Neuronal stem cell (in vitro differentiated cells): Measurements from ENCODE around the gene OR2T27.

Experiments
- DNase-seq: peaks from one replicate; pipeline ENCODE4 v3.0.0-alpha.2; 2013; ENCODE audit warnings: low spot score
- H2AFZ ChIP-seq: one replicate; pipeline ENCODE4 v1.6.1; 2013; ENCODE audit warnings: mild to moderate bottlenecking, low read length, inconsistent platforms
- H2AK5ac ChIP-seq: 2 replicates; pipeline ENCODE4 v1.6.1; 2013; ENCODE audit warnings: low read depth, mild to moderate bottlenecking, inconsistent platforms, low read length, moderate library complexity, mixed read lengths
- H2BK120ac ChIP-seq: 2 replicates; pipeline ENCODE4 v1.6.1; 2013; ENCODE audit warnings: low read depth, mild to moderate bottlenecking, inconsistent platforms, low read length, moderate library complexity, mixed read lengths
- H2BK12ac ChIP-seq: one replicate; pipeline ENCODE4 v1.6.1; 2013; ENCODE audit warnings: low read length, inconsistent platforms
- H2BK15ac ChIP-seq: 2 replicates; pipeline ENCODE4 v1.6.1; 2013; ENCODE audit warnings: mild to moderate bottlenecking, low read length, inconsistent platforms, mixed read lengths
- H2BK5ac ChIP-seq: one replicate; pipeline ENCODE4 v1.6.1; 2013; ENCODE audit warnings: inconsistent platforms, mild to moderate bottlenecking, low read length, moderate library complexity
- H3K14ac ChIP-seq: one replicate; pipeline ENCODE4 v1.6.1; 2013; ENCODE audit warnings: low read length, inconsistent platforms
- H3K18ac ChIP-seq: 2 replicates; pipeline ENCODE4 v1.6.1; 2013; ENCODE audit warnings: low read length, inconsistent platforms
- H3K23ac ChIP-seq: 2 replicates; pipeline ENCODE4 v1.6.1; 2013; ENCODE audit warnings: low read depth, mild to moderate bottlenecking, mixed read lengths, low read length, inconsistent platforms; ENCODE audit not compliant: poor library complexity
- H3K27ac ChIP-seq: replicated peaks from 3 replicates; pipeline ENCODE4 v1.5.1; 2013; ENCODE audit warnings: low read length, inconsistent platforms
- H3K27me3 ChIP-seq, 3 experiments: 2 replicates each; pipeline ENCODE4 v1.6.1; 2013; ENCODE audit warnings: low read length in 3 of 3, mild to moderate bottlenecking in 2 of 3, inconsistent platforms in 1 of 3, low read depth in 1 of 3, mixed read lengths in 1 of 3, moderate library complexity in 1 of 3; ENCODE audit not compliant: control insufficient read depth in 3 of 3, insufficient read depth in 3 of 3
- H3K36me3 ChIP-seq, 2 donors: replicated peaks in 1 of 2; 2 replicates each; pipeline ENCODE4 v1.6.1; 2013; ENCODE audit warnings: low read length in 2 of 2; ENCODE audit not compliant: control insufficient read depth in 2 of 2, insufficient read depth in 2 of 2
- H3K4ac ChIP-seq: 2 replicates; pipeline ENCODE4 v1.6.1; 2013; ENCODE audit warnings: inconsistent platforms, mild to moderate bottlenecking, low read length, moderate library complexity
- H3K4me1 ChIP-seq, 2 donors: 1 replicate in 1 of 2; 2 replicates in 1 of 2; pipeline ENCODE4 v1.6.1; 2013; ENCODE audit warnings: low read length in 2 of 2, low read depth in 1 of 2; ENCODE audit not compliant: control insufficient read depth in 2 of 2, insufficient read depth in 1 of 2
- H3K4me2 ChIP-seq: one replicate; pipeline ENCODE4 v1.6.1; 2013; ENCODE audit warnings: mild to moderate bottlenecking, low read length, inconsistent platforms; ENCODE audit not compliant: insufficient read depth, poor library complexity, severe bottlenecking
- H3K4me3 ChIP-seq, 2 donors: 2 replicates each; pipeline ENCODE4 v1.5.1; 2013; ENCODE audit warnings: low read length in 2 of 2, mild to moderate bottlenecking in 2 of 2, inconsistent platforms in 1 of 2, moderate library complexity in 1 of 2
- H3K79me1 ChIP-seq: one replicate; pipeline ENCODE4 v1.6.1; 2013; ENCODE audit warnings: low read depth, mild to moderate bottlenecking, inconsistent platforms, low read length, moderate library complexity
- H3K9ac ChIP-seq: one replicate; pipeline ENCODE4 v1.6.1; 2013; ENCODE audit warnings: mild to moderate bottlenecking, low read depth, low read length, inconsistent platforms; ENCODE audit not compliant: poor library complexity
- H3K9me3 ChIP-seq, 2 donors: replicated peaks in 1 of 2; 2 replicates each; pipeline versions ENCODE3 to v1.6.1; 2013; ENCODE audit warnings: low read length in 2 of 2, mild to moderate bottlenecking in 2 of 2, inconsistent platforms in 1 of 2, low read depth in 1 of 2, mixed read lengths in 1 of 2, moderate library complexity in 1 of 2; ENCODE audit not compliant: control insufficient read depth in 2 of 2, insufficient read depth in 1 of 2
- H4K8ac ChIP-seq: one replicate; pipeline ENCODE4 v1.6.1; 2013; ENCODE audit warnings: low read depth, mild to moderate bottlenecking, inconsistent platforms, low read length, moderate library complexity
- H4K91ac ChIP-seq: one replicate; pipeline ENCODE4 v1.6.1; 2013; ENCODE audit warnings: low read length, low read depth, mild to moderate bottlenecking, inconsistent platforms; ENCODE audit not compliant: poor library complexity
- WGBS, 2 donors: extraction: QIAGEN DNeasy Blood & Tissue Kit; methylation state at CpG; one replicate each; pipeline ENCODE4 v1.1.7; 2013; ENCODE audit warnings: missing lambda C conversion rate in 2 of 2, mixed read lengths in 1 of 2; ENCODE audit not compliant: insufficient read length in 2 of 2, insufficient replicate concordance in 1 of 2; ENCODE audit errors: extremely low coverage in 2 of 2; 5-methylcytosine and 5-hydroxymethylcytosine counted together

Gene OR2T27

DNA sequence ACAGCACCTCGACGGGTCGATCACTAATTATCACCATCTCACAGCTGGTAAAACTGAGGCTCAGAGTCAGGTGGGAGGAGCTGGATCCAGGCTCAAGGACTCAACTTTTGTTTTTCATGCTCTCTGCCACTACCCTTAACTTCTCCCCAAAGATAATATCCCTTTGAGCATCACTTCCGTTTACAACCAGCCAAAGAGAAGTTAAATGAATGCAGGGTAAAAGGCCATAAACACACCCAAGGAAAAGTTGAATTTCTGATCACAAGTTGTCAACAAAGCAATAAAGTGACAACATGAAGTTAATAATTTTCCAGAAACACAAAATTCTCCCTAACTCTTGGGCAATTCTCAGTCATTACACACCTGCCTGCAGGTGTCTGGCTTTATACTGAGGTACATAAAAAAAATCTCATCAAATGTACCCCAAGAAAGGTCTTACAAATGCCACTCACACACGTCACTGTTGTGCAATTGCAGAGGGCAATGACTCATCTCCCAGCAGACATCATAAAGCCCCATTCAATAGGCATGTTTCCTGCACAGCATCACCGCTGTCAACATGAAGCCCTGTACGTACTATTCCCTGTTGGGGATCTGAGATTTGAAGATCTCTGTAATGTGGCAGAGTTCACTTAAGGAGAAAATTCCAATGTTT, 23.8 kb downstream of the OR2T27 start:
- no peak overlapping the region for H3K4me2 ChIP-seq
- H2BK120ac ChIP-seq = no peak overlapping the region
- no peak overlapping the region for H2BK15ac ChIP-seq
- H2BK12ac ChIP-seq = no peak overlapping the region
- no peak overlapping the region for H2AFZ ChIP-seq
- no peak overlapping the region for H3K23ac ChIP-seq
- H2AK5ac ChIP-seq = no peak overlapping the region
- no peak overlapping the region for H4K91ac ChIP-seq
- H3K9me3 ChIP-seq = peaks cover 0 to 26% of the 10 kb centered on the region in 2 donors
- no peak overlapping the region for H3K18ac ChIP-seq
- H3K4me3 ChIP-seq = no peak overlapping the region
- no peak overlapping the region for H2BK5ac ChIP-seq
- no peak overlapping the region for H3K9ac ChIP-seq
- no CpG with 5 or more reads among the region's 7 CpGs for WGBS, 2 donors
- no peak for DNase-seq
- no peaks in the 10 kb centered on the region for H3K79me1 ChIP-seq
- H3K36me3 ChIP-seq = no peaks in the 10 kb centered on the region
- peaks cover 0 to 3% (median 2%) of the 10 kb centered on the region in 3 experiments for H3K27me3 ChIP-seq
- H3K14ac ChIP-seq = no peak overlapping the region
- no peaks in the 10 kb centered on the region for H3K4me1 ChIP-seq
- no peak overlapping the region for H3K4ac ChIP-seq
- no peak overlapping the region for H4K8ac ChIP-seq
- no peak overlapping the region for H3K27ac ChIP-seq

DNA sequence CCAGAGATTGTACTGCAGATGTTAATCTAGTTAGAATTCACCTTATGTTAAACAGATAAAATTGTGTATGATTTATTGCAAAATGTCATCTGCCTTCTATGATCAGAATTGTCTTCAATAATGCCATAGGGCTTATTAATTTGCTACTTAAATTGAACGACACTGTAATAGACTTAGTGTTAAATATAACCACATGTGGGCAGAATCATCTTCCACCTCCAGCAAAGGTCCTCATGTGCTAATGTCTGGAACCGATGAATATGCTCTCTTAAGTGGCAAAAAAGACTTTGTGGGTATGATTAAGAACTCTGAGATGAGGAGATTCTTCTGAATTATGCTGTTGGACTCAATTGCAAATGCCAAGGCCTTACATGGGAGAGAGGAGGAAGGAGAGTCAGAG, 24.8 kb downstream of the OR2T27 start:
- no peak overlapping the region for H4K91ac ChIP-seq
- no peaks in the 10 kb centered on the region for H3K79me1 ChIP-seq
- H2BK12ac ChIP-seq = no peak overlapping the region
- H3K4me1 ChIP-seq = no peaks in the 10 kb centered on the region
- H3K4me2 ChIP-seq = no peak overlapping the region
- H3K14ac ChIP-seq = no peak overlapping the region
- H2AK5ac ChIP-seq = no peak overlapping the region
- H2BK5ac ChIP-seq = no peak overlapping the region
- no peak overlapping the region for H3K4me3 ChIP-seq
- H3K18ac ChIP-seq = no peak overlapping the region
- no peak overlapping the region for H2BK15ac ChIP-seq
- H2AFZ ChIP-seq = no peak overlapping the region
- no peak overlapping the region for H3K27ac ChIP-seq
- no peak overlapping the region for H3K9ac ChIP-seq
- no peak overlapping the region for H3K4ac ChIP-seq
- no peak for DNase-seq
- H3K27me3 ChIP-seq = peaks cover 0 to 3% (median 2%) of the 10 kb centered on the region in 3 experiments
- no CpG with 5 or more reads among the region's 2 CpGs for WGBS, 2 donors
- no peak overlapping the region for H3K23ac ChIP-seq
- H3K9me3 ChIP-seq = peaks cover 0 to 32% of the 10 kb centered on the region in 2 donors
- H3K36me3 ChIP-seq = no peaks in the 10 kb centered on the region
- no peak overlapping the region for H4K8ac ChIP-seq
- H2BK120ac ChIP-seq = no peak overlapping the region

DNA sequence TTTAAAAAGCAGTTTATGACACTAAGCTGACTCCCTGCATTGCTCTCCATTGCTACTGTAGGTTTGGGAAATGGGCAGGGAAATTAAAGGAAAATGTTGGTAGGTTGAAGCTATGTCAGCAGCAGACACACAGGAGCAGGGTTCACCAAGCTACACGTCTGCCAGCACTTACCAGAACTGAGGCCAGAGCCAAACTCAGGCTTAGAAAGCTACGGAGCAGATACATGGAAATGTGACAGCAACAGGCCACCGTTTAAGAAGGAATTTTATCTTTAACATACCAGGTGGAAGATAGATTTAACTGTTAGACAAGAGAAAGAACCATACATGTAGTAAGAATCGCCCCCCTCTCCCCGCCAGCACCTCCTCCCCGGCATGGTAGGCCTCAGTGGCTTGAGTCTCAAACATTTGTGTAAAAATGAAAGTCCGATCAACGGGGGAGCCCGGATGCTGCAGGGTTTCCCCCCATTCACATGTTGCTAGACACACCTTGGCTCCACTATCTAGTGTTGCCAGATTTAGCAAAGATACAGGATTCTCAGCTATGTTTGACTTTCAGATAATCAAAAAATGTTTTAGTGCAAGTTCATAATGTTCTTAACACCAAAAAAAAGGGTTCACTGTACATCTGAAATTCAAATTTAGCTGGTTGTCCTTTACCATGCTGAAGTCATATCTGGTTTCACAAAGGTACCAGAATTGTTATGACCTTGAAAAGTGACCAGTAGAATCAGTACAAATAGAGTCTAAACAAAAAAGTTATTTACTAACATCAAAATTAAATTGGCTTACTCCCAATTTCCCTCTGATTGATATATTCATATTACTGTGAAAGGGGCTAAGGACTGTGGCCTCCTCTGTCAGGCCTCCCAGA, 27.1 kb downstream of the OR2T27 start:
- no peak overlapping the region for H3K4me3 ChIP-seq
- no peaks in the 10 kb centered on the region for H3K4me1 ChIP-seq
- H3K14ac ChIP-seq = no peak overlapping the region
- H3K36me3 ChIP-seq = no peaks in the 10 kb centered on the region
- H2BK12ac ChIP-seq = no peak overlapping the region
- no peak overlapping the region for H3K27ac ChIP-seq
- no peaks in the 10 kb centered on the region for H3K79me1 ChIP-seq
- H3K27me3 ChIP-seq = peaks cover 0 to 6% (median 2%) of the 10 kb centered on the region in 3 experiments
- no peak overlapping the region for H3K23ac ChIP-seq
- no peak overlapping the region for H3K18ac ChIP-seq
- no peak overlapping the region for H2BK15ac ChIP-seq
- DNase-seq = no peak
- H2AK5ac ChIP-seq = no peak overlapping the region
- H3K4ac ChIP-seq = no peak overlapping the region
- no CpG with 5 or more reads among the region's 9 CpGs for WGBS, 2 donors
- no peak overlapping the region for H4K8ac ChIP-seq
- H3K4me2 ChIP-seq = no peak overlapping the region
- H4K91ac ChIP-seq = no peak overlapping the region
- H3K9ac ChIP-seq = no peak overlapping the region
- no peak overlapping the region for H2BK120ac ChIP-seq
- no peak overlapping the region for H2AFZ ChIP-seq
- H2BK5ac ChIP-seq = no peak overlapping the region
- peaks cover 0 to 34% of the 10 kb centered on the region in 2 donors for H3K9me3 ChIP-seq

DNA sequence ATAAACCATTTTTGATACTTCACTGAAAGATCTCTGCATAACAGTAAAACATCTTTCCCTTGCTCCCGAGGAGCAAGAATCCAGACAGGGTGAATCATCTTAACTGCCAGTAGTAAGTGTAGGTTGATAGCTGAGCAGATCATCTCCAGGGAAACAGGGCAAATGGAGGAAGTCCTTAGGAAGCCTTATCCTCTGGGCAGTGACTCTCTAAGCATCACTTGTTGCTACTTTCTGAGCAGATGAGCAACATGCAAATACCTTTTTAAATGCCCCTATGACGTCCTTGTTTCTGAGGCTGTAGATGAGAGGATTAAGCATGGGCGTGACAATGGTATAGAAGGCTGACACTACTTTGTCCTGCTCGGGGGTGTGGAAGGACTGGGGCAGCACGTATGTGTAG, 29.4 kb downstream of the OR2T27 start:
- Histone ChIP-seq H3K79me1 (no peaks in the 10 kb centered on the region), H3K23ac (no peak overlapping the region), H3K27me3 (peaks cover 0 to 6% (median 0%) of the 10 kb centered on the region in 3 experiments), H4K8ac (no peak overlapping the region), H3K14ac (no peak overlapping the region), H3K9me3 (peaks cover 0 to 35% of the 10 kb centered on the region in 2 donors), H2AFZ (no peak overlapping the region), H2BK15ac (no peak overlapping the region), H4K91ac (no peak overlapping the region), H3K36me3 (no peaks in the 10 kb centered on the region), H3K9ac (no peak overlapping the region), H2BK5ac (no peak overlapping the region), H3K27ac (no peak overlapping the region), H2BK12ac (no peak overlapping the region), H2AK5ac (no peak overlapping the region), H3K18ac (no peak overlapping the region), H3K4me2 (no peak overlapping the region), H3K4me1 (no peaks in the 10 kb centered on the region), H3K4me3 (peak overlapping the region in 1 of 2 donors; percentile 68), H2BK120ac (no peak overlapping the region), H3K4ac (no peak overlapping the region)
- DNase-seq = no peak
- WGBS, 2 donors = no CpG with 5 or more reads among the region's 5 CpGs
